Spleen (tissue), 7 donors: ENCODE measurements around the gene MAP7D3.

Source experiments
- POLR2A ChIP-seq, 3 donors: fragments of 450-650 bp; IDR thresholded peaks; one replicate each; pipeline ENCODE4 v1.5.1; 2017; ENCODE audit warnings: antibody characterized with exemption in 3 of 3, mild to moderate bottlenecking in 1 of 3
- POLR2AphosphoS5 ChIP-seq, 3 donors: sonication (generic); formaldehyde crosslinking; IDR thresholded peaks; one replicate each; pipeline ENCODE4 v1.5.1; 2017; ENCODE audit warnings: antibody characterized with exemption in 3 of 3
- TF ChIP-seq, protein P1 (sequence below), 11 experiments: fragments of 200-600 bp in 7 of 11; fragments of 450-650 bp in 4 of 11; sonication (generic) in 4 of 11; IDR thresholded peaks in 8 of 11; conservative IDR thresholded peaks in 3 of 11; 1 replicate in 7 of 11; 2 replicates in 4 of 11; pipeline versions ENCODE4 v1.4.0 to v1.8.0; 2016 to 2021; ENCODE audit warnings: antibody characterized with exemption in 11 of 11, inconsistent platforms in 4 of 11, mild to moderate bottlenecking in 1 of 11
- donor health status: DM: no; HTN: no; CAD: no; lungs with moderate emphysema.
- donor health status: DM: no; HTN: no; CAD: no.
- donor health status: DM: no; HTN: no; CAD: no.

GRCh38 chrX:136202889-136203288, 48.3 kb downstream of the MAP7D3 start:
- TF ChIP-seq, protein P1, sequence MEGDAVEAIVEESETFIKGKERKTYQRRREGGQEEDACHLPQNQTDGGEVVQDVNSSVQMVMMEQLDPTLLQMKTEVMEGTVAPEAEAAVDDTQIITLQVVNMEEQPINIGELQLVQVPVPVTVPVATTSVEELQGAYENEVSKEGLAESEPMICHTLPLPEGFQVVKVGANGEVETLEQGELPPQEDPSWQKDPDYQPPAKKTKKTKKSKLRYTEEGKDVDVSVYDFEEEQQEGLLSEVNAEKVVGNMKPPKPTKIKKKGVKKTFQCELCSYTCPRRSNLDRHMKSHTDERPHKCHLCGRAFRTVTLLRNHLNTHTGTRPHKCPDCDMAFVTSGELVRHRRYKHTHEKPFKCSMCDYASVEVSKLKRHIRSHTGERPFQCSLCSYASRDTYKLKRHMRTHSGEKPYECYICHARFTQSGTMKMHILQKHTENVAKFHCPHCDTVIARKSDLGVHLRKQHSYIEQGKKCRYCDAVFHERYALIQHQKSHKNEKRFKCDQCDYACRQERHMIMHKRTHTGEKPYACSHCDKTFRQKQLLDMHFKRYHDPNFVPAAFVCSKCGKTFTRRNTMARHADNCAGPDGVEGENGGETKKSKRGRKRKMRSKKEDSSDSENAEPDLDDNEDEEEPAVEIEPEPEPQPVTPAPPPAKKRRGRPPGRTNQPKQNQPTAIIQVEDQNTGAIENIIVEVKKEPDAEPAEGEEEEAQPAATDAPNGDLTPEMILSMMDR (IDR thresholded peaks at IDR 0.05 in 8 of 11, conservative IDR thresholded peaks at IDR 0.05 in 3 of 11) = no peak
- no peak for TF ChIP-seq POLR2AphosphoS5 (IDR thresholded peaks at IDR 0.05)
- TF ChIP-seq POLR2A (IDR thresholded peaks at IDR 0.05) = no peak
